IPS-15b (cell line): ENCODE measurements around the gene C5AR2.
"Not testable (repeated sequence)": the region's sequence is repeated elsewhere in the genome, so short reads cannot be mapped to it uniquely, and the experiment has no call there.

Experiments used
- H3K27me3 ChIP-seq: one replicate; pipeline ENCODE4 v1.6.1; 2013; ENCODE audit warnings: low read length; ENCODE audit not compliant: control insufficient read depth, insufficient read depth
- H3K36me3 ChIP-seq: one replicate; pipeline ENCODE4 v1.6.1; 2013; ENCODE audit warnings: low read length; ENCODE audit not compliant: control insufficient read depth, insufficient read depth
- H3K4me1 ChIP-seq: one replicate; pipeline ENCODE4 v1.6.1; 2013; ENCODE audit warnings: mild to moderate bottlenecking, low read length; ENCODE audit not compliant: control insufficient read depth, insufficient read depth
- H3K4me3 ChIP-seq: one replicate; pipeline ENCODE4 v1.5.1; 2013; ENCODE audit warnings: low read depth, low read length
- H3K9ac ChIP-seq: one replicate; pipeline ENCODE4 v1.6.1; 2013; ENCODE audit warnings: low read depth, mild to moderate bottlenecking, low read length
- H3K9me3 ChIP-seq: one replicate; pipeline ENCODE4 v1.6.1; 2013; ENCODE audit warnings: mild to moderate bottlenecking, low read length; ENCODE audit not compliant: control insufficient read depth, insufficient read depth

C5AR2 gene

GRCh38 chr19:47381121-47381520, 49.1 kb downstream of the C5AR2 start:
- Histone ChIP-seq H3K9ac (no peak overlapping the region), H3K4me3 (no peak overlapping the region), H3K9me3 (no peaks in the 10 kb centered on the region), H3K4me1 (peaks cover 5% of the 10 kb centered on the region), H3K27me3 (no peaks in the 10 kb centered on the region), H3K36me3 (peaks cover 53% of the 10 kb centered on the region)

DNA sequence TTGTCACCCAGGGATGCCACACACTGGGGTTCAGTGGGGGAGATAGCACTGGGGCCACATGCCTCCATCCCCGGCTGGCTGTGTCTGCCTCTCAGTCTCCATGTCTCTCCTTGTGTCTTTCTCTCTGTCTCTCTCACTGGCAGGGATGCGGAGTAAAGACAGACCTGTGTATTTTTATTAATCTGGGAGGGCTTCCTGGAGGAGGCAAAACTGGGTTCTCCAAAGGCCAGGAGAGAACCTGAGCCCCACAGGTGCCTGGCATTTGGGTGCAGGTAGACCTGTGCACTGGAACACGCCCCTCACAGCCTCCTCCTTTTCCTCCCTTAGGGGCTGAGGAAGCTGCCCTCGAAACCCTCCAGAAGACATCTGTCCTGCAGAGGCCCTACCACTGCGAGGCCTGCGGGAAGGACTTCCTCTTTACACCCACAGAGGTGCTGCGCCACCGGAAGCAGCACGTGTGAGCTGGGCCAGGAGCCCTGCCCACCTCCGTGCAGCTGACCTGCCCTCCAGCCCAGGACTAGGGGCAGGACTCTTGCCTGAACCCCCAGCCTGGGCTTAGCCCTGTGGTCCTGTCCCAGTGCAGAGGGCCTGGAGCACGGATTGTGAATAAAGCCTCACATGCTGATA, 49.8 kb downstream of the C5AR2 start:
- Histone ChIP-seq H3K36me3 (peaks cover 47% of the 10 kb centered on the region), H3K9me3 (no peaks in the 10 kb centered on the region), H3K9ac (no peak overlapping the region)

GRCh38 chr19:47383890-47384289, 51.9 kb downstream of the C5AR2 start:
- not testable (repeated sequence) for H3K4me3 ChIP-seq, H3K9ac ChIP-seq, H3K4me1 ChIP-seq, H3K9me3 ChIP-seq, H3K27me3 ChIP-seq
- peaks cover 30% of the 10 kb centered on the region for H3K36me3 ChIP-seq

More for the DNA sequence above, 49.8 kb downstream of the C5AR2 start:
- H3K4me1 ChIP-seq = peaks cover 5% of the 10 kb centered on the region
- no peak overlapping the region for H3K4me3 ChIP-seq
- H3K27me3 ChIP-seq = no peaks in the 10 kb centered on the region

GRCh38 chr19:47384533-47384932, 52.6 kb downstream of the C5AR2 start:
- H3K9ac ChIP-seq, H3K9me3 ChIP-seq, H3K27me3 ChIP-seq, H3K4me1 ChIP-seq, H3K4me3 ChIP-seq: not testable (repeated sequence)
- peaks cover 24% of the 10 kb centered on the region for H3K36me3 ChIP-seq

- H3K4me3 ChIP-seq, H3K9me3 ChIP-seq, H3K27me3 ChIP-seq, H3K36me3 ChIP-seq, H3K4me1 ChIP-seq, H3K9ac ChIP-seq: not testable (repeated sequence)
These were observed 54.6 kb downstream of the C5AR2 start for GRCh38 chr19:47386582-47386981.

DNA sequence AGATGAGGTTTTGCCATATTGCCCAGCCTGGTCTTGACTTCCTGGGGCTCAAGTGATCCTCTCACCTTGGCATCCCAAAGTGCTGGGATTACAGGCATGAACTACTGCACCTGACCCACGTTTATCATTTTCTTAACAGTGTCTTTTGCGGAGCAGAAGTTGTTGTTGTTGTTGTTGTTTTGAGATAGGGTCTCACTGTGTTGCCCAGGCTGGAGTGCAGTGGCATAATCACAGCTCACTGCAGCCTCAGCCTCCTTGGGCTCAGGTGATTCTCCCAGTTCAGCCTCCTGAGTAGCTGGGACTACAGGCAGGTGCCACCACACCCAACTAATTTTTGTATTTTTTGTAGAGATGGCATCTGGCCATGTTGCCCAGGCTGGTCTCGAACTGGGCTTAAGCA, 55.6 kb downstream of the C5AR2 start:
- not testable (repeated sequence) for H3K36me3 ChIP-seq, H3K27me3 ChIP-seq, H3K9ac ChIP-seq, H3K4me3 ChIP-seq, H3K9me3 ChIP-seq, H3K4me1 ChIP-seq

DNA sequence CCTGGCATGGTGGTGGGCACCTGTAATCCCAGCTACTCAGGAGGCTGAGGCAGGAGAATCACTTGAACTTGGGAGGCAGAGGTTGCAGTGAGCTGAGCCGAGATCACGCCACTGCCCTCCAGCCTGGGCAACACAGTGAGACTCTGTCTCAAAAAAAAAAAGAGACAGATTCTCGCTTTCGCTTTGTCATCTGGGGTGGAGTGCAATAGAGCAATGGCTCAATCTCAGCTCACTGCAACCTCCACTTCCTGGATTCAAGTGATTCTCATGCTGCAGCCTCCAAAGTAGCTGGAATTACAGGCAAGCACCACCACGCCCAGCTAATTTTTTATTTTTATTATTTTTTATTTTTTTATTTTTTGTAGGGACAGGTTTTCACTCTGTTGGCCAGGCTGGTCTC, 56.7 kb downstream of the C5AR2 start:
- not testable (repeated sequence) for H3K36me3 ChIP-seq

GRCh38 chr19:47389150-47389556, 57.2 kb downstream of the C5AR2 start:
- Histone ChIP-seq H3K9ac (no peak overlapping the region), H3K36me3 (no peaks in the 10 kb centered on the region), H3K4me3 (no peak overlapping the region), H3K9me3 (no peaks in the 10 kb centered on the region), H3K27me3 (no peaks in the 10 kb centered on the region), H3K4me1 (peaks cover 5% of the 10 kb centered on the region)

More for the DNA sequence above, 56.7 kb downstream of the C5AR2 start:
- H3K27me3 ChIP-seq, H3K9ac ChIP-seq, H3K4me1 ChIP-seq, H3K4me3 ChIP-seq, H3K9me3 ChIP-seq: not testable (repeated sequence)

GRCh38 chr19:47390533-47391488, 58.8 kb downstream of the C5AR2 start:
- Histone ChIP-seq H3K4me3 (no peak overlapping the region), H3K9me3 (no peaks in the 10 kb centered on the region), H3K4me1 (peaks cover 2% of the 10 kb centered on the region), H3K27me3 (no peaks in the 10 kb centered on the region), H3K9ac (no peak overlapping the region), H3K36me3 (no peaks in the 10 kb centered on the region)

DNA sequence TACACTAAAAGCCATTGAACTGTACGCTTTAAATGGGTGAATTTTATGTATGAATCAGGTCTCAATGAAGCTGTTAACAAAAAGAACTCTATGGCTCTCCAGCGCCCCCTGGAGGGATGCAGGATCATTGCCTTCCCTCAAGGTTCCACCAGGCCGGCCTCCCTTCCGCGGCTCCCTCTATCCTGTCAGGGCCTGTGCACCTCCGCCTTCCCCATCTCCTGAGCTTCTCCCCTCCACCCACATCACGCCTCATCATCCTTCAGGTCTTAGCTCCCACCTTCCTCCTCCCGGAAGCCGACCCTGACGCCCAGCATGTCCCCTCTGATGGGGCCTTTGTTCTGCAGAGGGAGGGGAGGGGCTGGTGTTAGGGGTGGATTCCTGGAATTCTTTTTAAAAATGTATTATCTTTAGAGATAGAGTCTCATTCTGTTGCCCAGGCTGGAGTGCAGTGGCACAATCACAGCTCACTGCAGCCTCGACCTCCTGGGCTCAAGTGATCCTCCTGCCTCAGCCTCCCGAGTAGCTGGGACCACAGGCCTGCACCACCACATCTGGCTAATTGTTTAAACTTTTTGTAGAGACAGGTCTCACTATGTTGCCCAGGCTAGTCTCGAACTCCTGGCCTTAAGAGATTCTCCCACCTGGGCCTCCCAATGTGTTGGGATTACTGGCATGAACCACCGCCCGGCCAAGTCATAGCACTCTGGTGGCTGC, 59.7 kb downstream of the C5AR2 start:
- Histone ChIP-seq H3K4me3 (no peak overlapping the region), H3K9me3 (no peaks in the 10 kb centered on the region), H3K4me1 (no peaks in the 10 kb centered on the region), H3K36me3 (no peaks in the 10 kb centered on the region), H3K27me3 (no peaks in the 10 kb centered on the region), H3K9ac (no peak overlapping the region)
